GM12878 (cell line): ENCODE measurements around the gene PGM2L1. TPM values are rescaled to one million over a fixed set of nuclear protein-coding genes. Genes with fewer than 3 reads are reported as not detected.

Experiments used
- ATAC-seq: fragments of 200-7000 bp; cut with Tn5 transposase; 3 replicates; pipeline ENCODE4 v1.9.1; 2020; ENCODE audit warnings: mild to moderate bottlenecking, moderate library complexity
- BruUV-seq: library from RNA; stranded (reverse); fragments of 400-500 nt; replicated peaks from 2 replicates; lab custom pipeline; 2021; lab: Mats Ljungman, UMichigan
- CTCF ChIA-PET: fragments of 300-600 bp; sonication (Branson Sonifier 250); formaldehyde crosslinking; extraction: SDS; loops from one replicate; lab custom pipeline; 2021; ENCODE audit warnings: inconsistent platforms; lab: Yijun Ruan, JAX
- POLR2A ChIA-PET: fragments of 350-600 bp; formaldehyde crosslinking; extraction: SDS; loops from one replicate; lab custom pipeline; 2021; ENCODE audit warnings: inconsistent platforms; lab: Charles Lee
- RAD21 ChIA-PET: fragments of 300-600 bp; sonication (Branson Sonifier 250); formaldehyde crosslinking; loops from one replicate; lab custom pipeline; 2023; ENCODE audit warnings: antibody characterized with exemption; ENCODE audit not compliant: unreplicated experiment; lab: Charles Lee
- SMC1A ChIA-PET: fragments of 300-600 bp; sonication (Branson Sonifier 250); formaldehyde crosslinking; loops from one replicate; lab custom pipeline; 2023; ENCODE audit not compliant: unreplicated experiment, uncharacterized antibody; lab: Charles Lee
- DNase-seq: peaks from one replicate; pipeline ENCODE4 v3.0.0-alpha.2; 2011; ENCODE audit warnings: low read depth, low spot score
- FAIRE-seq: peaks from 3 replicates; lab custom pipeline; 2011; peaks lifted over from hg19 to GRCh38; lab: Jason Lieb, UNC
- H2AFZ ChIP-seq: 2 replicates; pipeline ENCODE4 v1.6.0; 2011; ENCODE audit warnings: low read depth, low read length, control low read depth; ENCODE audit not compliant: control insufficient read depth
- H3K27ac ChIP-seq: 2 replicates; pipeline ENCODE4 v1.5.1; 2011; ENCODE audit warnings: control low read depth; ENCODE audit not compliant: control insufficient read depth, insufficient read depth
- H3K27me3 ChIP-seq, 2 experiments: replicated peaks in 1 of 2; 2 replicates each; pipeline versions ENCODE4 v1.6.0 to v1.6.1; 2011; ENCODE audit warnings: low read length in 1 of 2; ENCODE audit not compliant: control insufficient read depth in 2 of 2, insufficient read depth in 2 of 2
- H3K36me3 ChIP-seq, 2 experiments: 2 replicates each; pipeline ENCODE4 v1.5.1; 2011; ENCODE audit warnings: low read length in 1 of 2; ENCODE audit not compliant: control insufficient read depth in 2 of 2, insufficient read depth in 2 of 2
- H3K4me1 ChIP-seq: 2 replicates; pipeline ENCODE4 v1.6.1; 2011; ENCODE audit warnings: mild to moderate bottlenecking, low read length, moderate library complexity, mixed read lengths; ENCODE audit not compliant: control insufficient read depth, insufficient read depth
- H3K4me2 ChIP-seq: 2 replicates; pipeline ENCODE4 v1.6.0; 2011; ENCODE audit warnings: control low read depth; ENCODE audit not compliant: control insufficient read depth, insufficient read depth
- H3K4me3 ChIP-seq: fragments of 200-600 bp; sonication (generic); 2 replicates; pipeline ENCODE4 v1.5.1; 2016
- H3K79me2 ChIP-seq: 2 replicates; pipeline ENCODE4 v1.6.0; 2011; ENCODE audit warnings: low read length; ENCODE audit not compliant: control insufficient read depth, insufficient read depth
- H3K9ac ChIP-seq: 2 replicates; pipeline ENCODE4 v1.8.0; 2011; ENCODE audit warnings: low read length, control low read depth, mixed read lengths; ENCODE audit not compliant: control insufficient read depth, insufficient read depth
- H3K9me3 ChIP-seq: replicated peaks from 3 replicates; pipeline ENCODE4 v1.5.1; 2011; ENCODE audit warnings: mild to moderate bottlenecking, low read length; ENCODE audit not compliant: control insufficient read depth, insufficient read depth
- H4K20me1 ChIP-seq: 2 replicates; pipeline ENCODE4 v1.6.0; 2011; ENCODE audit not compliant: control insufficient read depth, insufficient read depth
- CHD1 ChIP-seq: IDR thresholded peaks from 2 replicates; pipeline ENCODE4 v1.6.1; 2012; ENCODE audit warnings: low read depth, low read length, improper control_type of control experiment
- POU2F2 ChIP-seq: IDR thresholded peaks from 3 replicates; pipeline ENCODE4 v1.6.1; 2011; ENCODE audit warnings: low read depth, mild to moderate bottlenecking, low read length, borderline replicate concordance
- STAT3 ChIP-seq: IDR thresholded peaks from 2 replicates; pipeline ENCODE4 v1.6.1; 2011; ENCODE audit warnings: low read depth, low read length, improper control_type of control experiment
- TBL1XR1 ChIP-seq: IDR thresholded peaks from 2 replicates; pipeline ENCODE4 v1.6.1; 2012; ENCODE audit warnings: low read depth, low read length, improper control_type of control experiment
- TCF12 ChIP-seq: IDR thresholded peaks from 2 replicates; pipeline ENCODE4 v1.6.1; 2011; ENCODE audit warnings: low read depth, mild to moderate bottlenecking, low read length
- YBX1 ChIP-seq: fragments of 450-650 bp; IDR thresholded peaks from 2 replicates; pipeline ENCODE4 v1.6.1; 2016; ENCODE audit warnings: antibody characterized with exemption
- ZZZ3 ChIP-seq: IDR thresholded peaks from 2 replicates; pipeline ENCODE4 v1.6.1; 2011; ENCODE audit warnings: low read depth; ENCODE audit not compliant: control insufficient read depth, insufficient read length
- WGBS: methylation state at CpG from one replicate; pipeline ENCODE4 v1.1.6; 2016; ENCODE audit warnings: low lambda C conversion rate; ENCODE audit not compliant: insufficient replicate concordance, insufficient coverage; ENCODE audit errors: missing lambda C conversion rate; 5-methylcytosine and 5-hydroxymethylcytosine counted together
- in situ Hi-C: fragments of 300-500 bp; cut with MboI; formaldehyde crosslinking; loops from 9 replicates; pipeline ENCODE4 v1.14.3; 2018; ENCODE audit warnings: mixed read lengths
- intact Hi-C: fragments of 100-400 bp; cut with micrococcal nuclease; formaldehyde crosslinking; loops from one replicate; pipeline ENCODE4 v1.14.2; 2022; ENCODE audit not compliant: unreplicated experiment
- polyA plus RNA-seq, 11 experiments: library from polyadenylated mRNA; depleted of rRNA in 4 of 11; unstranded in 6 of 11; stranded (reverse) in 5 of 11; fragments of >200 nt; fragmentation: Nextera tagmentation in 4 of 11; fragmentation: Illumina TruSeq in 1 of 11; extraction: Ambion mirVana in 4 of 11; extraction: Trizol in 1 of 11; gene quantifications; 1 replicate in 1 of 11; 2 replicates in 10 of 11; pipeline versions ENCODE4 v1.2.1 to v1.2.3, GENCODE V29; 2011 to 2016; ENCODE audit warnings: inconsistent platforms in 2 of 11, missing spikeins in 2 of 11, low read depth in 1 of 11
- total RNA-seq, 4 experiments: library from RNA; depleted of rRNA in 3 of 4; stranded (reverse); fragments of >200 nt in 3 of 4; fragmentation: Illumina TruSeq in 1 of 4; extraction: Trizol in 1 of 4; gene quantifications; 2 replicates each; pipeline versions ENCODE4 v1.2.1 to v1.2.3, GENCODE V29; 2013 to 2021
- TF ChIP-seq, protein P1 (sequence below): fragments of 450-650 bp; formaldehyde crosslinking; IDR thresholded peaks from 2 replicates; pipeline ENCODE4 v1.4.0; 2020; ENCODE audit warnings: mild to moderate bottlenecking, moderate library complexity
- TF ChIP-seq, protein P2 (sequence below): fragments of 450-650 bp; IDR thresholded peaks from 2 replicates; pipeline ENCODE4 v1.6.1; 2017; ENCODE audit warnings: mild to moderate bottlenecking
- TF ChIP-seq, protein P3 (sequence below): IDR thresholded peaks from 2 replicates; pipeline ENCODE4 v1.6.1; 2011; ENCODE audit warnings: borderline replicate concordance, low read depth, mild to moderate bottlenecking, moderate library complexity, mixed read lengths, low read length; ENCODE audit not compliant: insufficient read depth; ENCODE audit errors: extremely low read length
- TF ChIP-seq, protein P4 (sequence below): IDR thresholded peaks from 2 replicates; pipeline ENCODE4 v1.6.1; 2012; ENCODE audit warnings: improper control_type of control experiment, low read depth, low read length; ENCODE audit not compliant: insufficient replicate concordance

The PGM2L1 gene
- total and polyA plus RNA-seq, 10 of the 15 experiments (the other 5 are each of a cell fraction or from before 2014, with no cell fraction given) = 0.04 to 0.20 (median 0.13) TPM; not detected in 1

DNA sequence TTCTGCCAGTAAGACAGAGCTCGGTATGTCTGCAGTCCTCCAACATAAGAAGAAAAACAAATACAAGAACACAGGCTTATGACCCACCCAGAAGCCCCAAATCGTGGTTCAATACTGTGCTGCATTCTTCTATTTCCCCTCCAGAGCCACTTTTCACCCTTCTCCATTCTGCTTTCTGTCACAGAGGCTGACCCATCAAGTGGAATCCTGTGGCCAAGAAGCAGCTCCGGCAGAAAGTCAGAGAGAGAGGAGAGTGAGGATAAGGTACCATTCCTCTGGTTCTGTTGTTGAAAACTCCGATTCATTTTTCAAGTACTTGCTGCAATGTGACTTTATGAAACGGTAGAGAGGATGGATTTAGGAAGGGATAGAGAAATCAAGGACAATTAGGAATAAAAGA, 30.4 kb downstream of the PGM2L1 start:
- Histone ChIP-seq H2AFZ (no peak overlapping the region), H3K27ac (no peak overlapping the region), H3K9ac (no peak overlapping the region), H3K4me3 (no peak overlapping the region), H4K20me1 (no peaks in the 10 kb centered on the region), H3K9me3 (no peaks in the 10 kb centered on the region), H3K79me2 (no peaks in the 10 kb centered on the region), H3K4me1 (no peaks in the 10 kb centered on the region), H3K36me3 (no peaks in the 10 kb centered on the region), H3K4me2 (no peak overlapping the region), H3K27me3 (no peaks in the 10 kb centered on the region)
- intact Hi-C loops = no loop called here
- WGBS = 36% methylated on average over 5 of the region's 5 CpGs
- BruUV-seq = no TSS peak
- ChIA-PET RAD21 (no interaction called here), POLR2A (no interaction called here), CTCF (interaction anchor here (0.6 kb wide), 1 partner anchor 21 kb away, joined by 3 read pairs; no protein-coding TSS in a partner anchor), SMC1A (interaction anchor here (0.9 to 1.3 kb wide), 2 partner anchors 13 to 22 kb away, joined by 4 to 5 read pairs; no protein-coding TSS in a partner anchor)
- in situ Hi-C loops = no loop called here
- DNase-seq (no peak), FAIRE-seq (no peak), ATAC-seq (no peak)
- TF ChIP-seq POU2F2 (no peak), STAT3 (no peak), YBX1 (no peak), TCF12 (no peak), CHD1 (no peak), TBL1XR1 (no peak), ZZZ3 (no peak)
- TF ChIP-seq, protein P1, sequence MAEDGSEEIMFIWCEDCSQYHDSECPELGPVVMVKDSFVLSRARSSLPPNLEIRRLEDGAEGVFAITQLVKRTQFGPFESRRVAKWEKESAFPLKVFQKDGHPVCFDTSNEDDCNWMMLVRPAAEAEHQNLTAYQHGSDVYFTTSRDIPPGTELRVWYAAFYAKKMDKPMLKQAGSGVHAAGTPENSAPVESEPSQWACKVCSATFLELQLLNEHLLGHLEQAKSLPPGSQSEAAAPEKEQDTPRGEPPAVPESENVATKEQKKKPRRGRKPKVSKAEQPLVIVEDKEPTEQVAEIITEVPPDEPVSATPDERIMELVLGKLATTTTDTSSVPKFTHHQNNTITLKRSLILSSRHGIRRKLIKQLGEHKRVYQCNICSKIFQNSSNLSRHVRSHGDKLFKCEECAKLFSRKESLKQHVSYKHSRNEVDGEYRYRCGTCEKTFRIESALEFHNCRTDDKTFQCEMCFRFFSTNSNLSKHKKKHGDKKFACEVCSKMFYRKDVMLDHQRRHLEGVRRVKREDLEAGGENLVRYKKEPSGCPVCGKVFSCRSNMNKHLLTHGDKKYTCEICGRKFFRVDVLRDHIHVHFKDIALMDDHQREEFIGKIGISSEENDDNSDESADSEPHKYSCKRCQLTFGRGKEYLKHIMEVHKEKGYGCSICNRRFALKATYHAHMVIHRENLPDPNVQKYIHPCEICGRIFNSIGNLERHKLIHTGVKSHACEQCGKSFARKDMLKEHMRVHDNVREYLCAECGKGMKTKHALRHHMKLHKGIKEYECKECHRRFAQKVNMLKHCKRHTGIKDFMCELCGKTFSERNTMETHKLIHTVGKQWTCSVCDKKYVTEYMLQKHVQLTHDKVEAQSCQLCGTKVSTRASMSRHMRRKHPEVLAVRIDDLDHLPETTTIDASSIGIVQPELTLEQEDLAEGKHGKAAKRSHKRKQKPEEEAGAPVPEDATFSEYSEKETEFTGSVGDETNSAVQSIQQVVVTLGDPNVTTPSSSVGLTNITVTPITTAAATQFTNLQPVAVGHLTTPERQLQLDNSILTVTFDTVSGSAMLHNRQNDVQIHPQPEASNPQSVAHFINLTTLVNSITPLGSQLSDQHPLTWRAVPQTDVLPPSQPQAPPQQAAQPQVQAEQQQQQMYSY = no peak
- TF ChIP-seq, protein P2, sequence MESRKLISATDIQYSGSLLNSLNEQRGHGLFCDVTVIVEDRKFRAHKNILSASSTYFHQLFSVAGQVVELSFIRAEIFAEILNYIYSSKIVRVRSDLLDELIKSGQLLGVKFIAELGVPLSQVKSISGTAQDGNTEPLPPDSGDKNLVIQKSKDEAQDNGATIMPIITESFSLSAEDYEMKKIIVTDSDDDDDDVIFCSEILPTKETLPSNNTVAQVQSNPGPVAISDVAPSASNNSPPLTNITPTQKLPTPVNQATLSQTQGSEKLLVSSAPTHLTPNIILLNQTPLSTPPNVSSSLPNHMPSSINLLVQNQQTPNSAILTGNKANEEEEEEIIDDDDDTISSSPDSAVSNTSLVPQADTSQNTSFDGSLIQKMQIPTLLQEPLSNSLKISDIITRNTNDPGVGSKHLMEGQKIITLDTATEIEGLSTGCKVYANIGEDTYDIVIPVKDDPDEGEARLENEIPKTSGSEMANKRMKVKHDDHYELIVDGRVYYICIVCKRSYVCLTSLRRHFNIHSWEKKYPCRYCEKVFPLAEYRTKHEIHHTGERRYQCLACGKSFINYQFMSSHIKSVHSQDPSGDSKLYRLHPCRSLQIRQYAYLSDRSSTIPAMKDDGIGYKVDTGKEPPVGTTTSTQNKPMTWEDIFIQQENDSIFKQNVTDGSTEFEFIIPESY = no peak
- TF ChIP-seq, protein P3, sequence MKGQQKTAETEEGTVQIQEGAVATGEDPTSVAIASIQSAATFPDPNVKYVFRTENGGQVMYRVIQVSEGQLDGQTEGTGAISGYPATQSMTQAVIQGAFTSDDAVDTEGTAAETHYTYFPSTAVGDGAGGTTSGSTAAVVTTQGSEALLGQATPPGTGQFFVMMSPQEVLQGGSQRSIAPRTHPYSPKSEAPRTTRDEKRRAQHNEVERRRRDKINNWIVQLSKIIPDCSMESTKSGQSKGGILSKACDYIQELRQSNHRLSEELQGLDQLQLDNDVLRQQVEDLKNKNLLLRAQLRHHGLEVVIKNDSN = no peak
- TF ChIP-seq, protein P4, sequence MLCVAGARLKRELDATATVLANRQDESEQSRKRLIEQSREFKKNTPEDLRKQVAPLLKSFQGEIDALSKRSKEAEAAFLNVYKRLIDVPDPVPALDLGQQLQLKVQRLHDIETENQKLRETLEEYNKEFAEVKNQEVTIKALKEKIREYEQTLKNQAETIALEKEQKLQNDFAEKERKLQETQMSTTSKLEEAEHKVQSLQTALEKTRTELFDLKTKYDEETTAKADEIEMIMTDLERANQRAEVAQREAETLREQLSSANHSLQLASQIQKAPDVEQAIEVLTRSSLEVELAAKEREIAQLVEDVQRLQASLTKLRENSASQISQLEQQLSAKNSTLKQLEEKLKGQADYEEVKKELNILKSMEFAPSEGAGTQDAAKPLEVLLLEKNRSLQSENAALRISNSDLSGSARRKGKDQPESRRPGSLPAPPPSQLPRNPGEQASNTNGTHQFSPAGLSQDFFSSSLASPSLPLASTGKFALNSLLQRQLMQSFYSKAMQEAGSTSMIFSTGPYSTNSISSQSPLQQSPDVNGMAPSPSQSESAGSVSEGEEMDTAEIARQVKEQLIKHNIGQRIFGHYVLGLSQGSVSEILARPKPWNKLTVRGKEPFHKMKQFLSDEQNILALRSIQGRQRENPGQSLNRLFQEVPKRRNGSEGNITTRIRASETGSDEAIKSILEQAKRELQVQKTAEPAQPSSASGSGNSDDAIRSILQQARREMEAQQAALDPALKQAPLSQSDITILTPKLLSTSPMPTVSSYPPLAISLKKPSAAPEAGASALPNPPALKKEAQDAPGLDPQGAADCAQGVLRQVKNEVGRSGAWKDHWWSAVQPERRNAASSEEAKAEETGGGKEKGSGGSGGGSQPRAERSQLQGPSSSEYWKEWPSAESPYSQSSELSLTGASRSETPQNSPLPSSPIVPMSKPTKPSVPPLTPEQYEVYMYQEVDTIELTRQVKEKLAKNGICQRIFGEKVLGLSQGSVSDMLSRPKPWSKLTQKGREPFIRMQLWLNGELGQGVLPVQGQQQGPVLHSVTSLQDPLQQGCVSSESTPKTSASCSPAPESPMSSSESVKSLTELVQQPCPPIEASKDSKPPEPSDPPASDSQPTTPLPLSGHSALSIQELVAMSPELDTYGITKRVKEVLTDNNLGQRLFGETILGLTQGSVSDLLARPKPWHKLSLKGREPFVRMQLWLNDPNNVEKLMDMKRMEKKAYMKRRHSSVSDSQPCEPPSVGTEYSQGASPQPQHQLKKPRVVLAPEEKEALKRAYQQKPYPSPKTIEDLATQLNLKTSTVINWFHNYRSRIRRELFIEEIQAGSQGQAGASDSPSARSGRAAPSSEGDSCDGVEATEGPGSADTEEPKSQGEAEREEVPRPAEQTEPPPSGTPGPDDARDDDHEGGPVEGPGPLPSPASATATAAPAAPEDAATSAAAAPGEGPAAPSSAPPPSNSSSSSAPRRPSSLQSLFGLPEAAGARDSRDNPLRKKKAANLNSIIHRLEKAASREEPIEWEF = no peak
